MM.1S (cell line): ENCODE data around the gene CFAP69.

Experiments
- DNase-seq: peaks from one replicate; pipeline ENCODE4 v3.0.0-alpha.2; 2015
- H2AFZ ChIP-seq: fragments of 300-600 bp; sonication (generic); 2 replicates; pipeline ENCODE4 v1.6.0; 2016; ENCODE audit warnings: antibody characterized with exemption, low read length
- H3F3A ChIP-seq: fragments of 300-600 bp; sonication (generic); 2 replicates; pipeline ENCODE4 v1.6.1; 2016; ENCODE audit warnings: mild to moderate bottlenecking, antibody characterized with exemption, low read length, moderate library complexity, mixed read lengths; ENCODE audit not compliant: insufficient read depth
- H3K27ac ChIP-seq: fragments of 300-600 bp; sonication (generic); 2 replicates; pipeline ENCODE4 v1.5.1; 2016; ENCODE audit warnings: mild to moderate bottlenecking, low read length
- H3K27me3 ChIP-seq: fragments of 300-600 bp; sonication (generic); replicated peaks from 2 replicates; pipeline ENCODE4 v1.6.0; 2016; ENCODE audit warnings: low read length; ENCODE audit not compliant: insufficient read depth
- H3K36me3 ChIP-seq: fragments of 300-600 bp; sonication (generic); replicated peaks from 2 replicates; pipeline ENCODE4 v1.6.1; 2016; ENCODE audit warnings: mild to moderate bottlenecking, low read length, mixed read lengths; ENCODE audit not compliant: insufficient read depth
- H3K4me1 ChIP-seq: fragments of 300-600 bp; sonication (generic); 2 replicates; pipeline ENCODE4 v1.6.1; 2016; ENCODE audit warnings: low read length, mixed read lengths
- H3K4me2 ChIP-seq: fragments of 300-600 bp; sonication (generic); 2 replicates; pipeline ENCODE4 v1.6.0; 2016; ENCODE audit warnings: low read depth, low read length
- H3K4me3 ChIP-seq: fragments of 300-600 bp; sonication (generic); 2 replicates; pipeline ENCODE4 v1.5.1; 2016; ENCODE audit warnings: low read length, mixed read lengths
- H3K79me2 ChIP-seq: fragments of 300-600 bp; sonication (generic); 2 replicates; pipeline ENCODE4 v1.6.1; 2016; ENCODE audit warnings: mixed run types, low read length, mixed read lengths
- H3K9ac ChIP-seq: fragments of 300-600 bp; sonication (generic); 2 replicates; pipeline ENCODE4 v1.6.1; 2016; ENCODE audit warnings: low read length, mixed read lengths
- H3K9me2 ChIP-seq: fragments of 300-600 bp; sonication (generic); replicated peaks from 2 replicates; pipeline ENCODE4 v1.6.1; 2016; ENCODE audit warnings: mild to moderate bottlenecking, low read length, mixed read lengths; ENCODE audit not compliant: insufficient read depth
- H3K9me3 ChIP-seq: fragments of 300-600 bp; sonication (generic); replicated peaks from 2 replicates; pipeline ENCODE4 v1.6.1; 2016; ENCODE audit warnings: mild to moderate bottlenecking, low read length, mixed read lengths; ENCODE audit not compliant: insufficient read depth
- H4K20me1 ChIP-seq: fragments of 300-600 bp; sonication (generic); 2 replicates; pipeline ENCODE4 v1.6.1; 2016; ENCODE audit warnings: mild to moderate bottlenecking, low read length, moderate library complexity, mixed read lengths; ENCODE audit not compliant: insufficient read depth
- CTCF ChIP-seq: fragments of 300-600 bp; sonication (generic); IDR thresholded peaks from 2 replicates; pipeline ENCODE4 v1.5.1; 2016; ENCODE audit warnings: antibody characterized with exemption, low read length, mixed read lengths
- EZH2 ChIP-seq: fragments of 300-600 bp; sonication (generic); optimal IDR thresholded peaks from 2 replicates; pipeline ENCODE3; 2017; ENCODE audit warnings: low read depth, mild to moderate bottlenecking, antibody characterized with exemption, low read length, mixed read lengths
- EZH2phosphoT487 ChIP-seq: fragments of 300-600 bp; sonication (generic); IDR thresholded peaks from 2 replicates; pipeline ENCODE4 v1.6.1; 2018; ENCODE audit warnings: antibody characterized with exemption, low read length

The CFAP69 gene

GRCh38 chr7:90261441-90261840 lies 16.5 kb downstream of the CFAP69 start:
- Histone ChIP-seq H3K27ac (no peak overlapping the region), H3K36me3 (no peaks in the 10 kb centered on the region), H3K79me2 (no peaks in the 10 kb centered on the region), H2AFZ (no peak overlapping the region), H4K20me1 (no peaks in the 10 kb centered on the region), H3F3A (no peaks in the 10 kb centered on the region), H3K27me3 (no peaks in the 10 kb centered on the region), H3K4me3 (no peak overlapping the region), H3K4me2 (no peak overlapping the region), H3K9me2 (no peaks in the 10 kb centered on the region), H3K4me1 (no peaks in the 10 kb centered on the region), H3K9ac (no peak overlapping the region), H3K9me3 (no peaks in the 10 kb centered on the region)
- TF ChIP-seq CTCF = no peak
- TF ChIP-seq EZH2 = no peak
- no peak for TF ChIP-seq EZH2phosphoT487
- no peak for DNase-seq

DNA sequence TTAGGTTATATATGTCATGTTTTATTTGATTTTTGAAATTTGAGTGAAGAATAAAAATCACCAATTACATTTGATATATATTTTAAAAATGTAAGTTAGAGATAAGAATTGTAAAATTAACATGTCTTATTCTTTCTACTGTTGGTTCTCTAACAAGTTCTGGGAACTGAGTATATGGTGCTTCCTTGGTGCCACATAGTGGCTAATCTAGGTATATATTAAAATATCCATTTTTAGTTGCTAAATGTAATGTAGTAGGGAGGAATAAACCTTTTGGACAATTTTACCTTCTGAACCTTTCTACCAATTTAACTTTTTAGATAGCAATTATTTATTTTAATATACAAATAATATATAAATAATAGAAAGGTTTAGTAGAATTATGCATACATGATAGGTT lies 17.5 kb downstream of the CFAP69 start:
- no peak overlapping the region for H3K4me2 ChIP-seq

DNA sequence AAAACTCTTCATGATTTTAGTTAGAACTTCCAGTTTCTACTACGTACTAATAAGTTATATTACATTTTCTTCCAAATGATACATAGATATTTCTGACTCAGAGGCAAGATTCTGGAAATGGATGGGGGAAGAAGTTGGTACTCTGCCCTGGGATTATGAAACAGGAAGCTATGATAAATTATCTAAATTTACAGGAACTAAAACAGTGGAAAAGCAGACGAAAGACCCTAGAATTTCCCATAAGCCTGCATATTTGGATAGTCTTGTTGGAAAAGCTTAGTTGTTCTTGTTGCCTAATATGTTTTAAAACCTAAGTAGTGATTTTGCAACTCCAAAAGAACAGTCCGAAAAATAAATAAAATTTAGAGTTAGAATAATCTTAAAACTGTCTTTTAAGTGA lies 21.8 kb downstream of the CFAP69 start:
- no peak overlapping the region for H3K9ac ChIP-seq
- no peak overlapping the region for H3K4me3 ChIP-seq
- no peak overlapping the region for H2AFZ ChIP-seq

More for the DNA sequence above, 17.5 kb downstream of the CFAP69 start:
- H4K20me1 ChIP-seq = no peaks in the 10 kb centered on the region
- no peaks in the 10 kb centered on the region for H3F3A ChIP-seq
- H3K4me3 ChIP-seq = no peak overlapping the region
- no peaks in the 10 kb centered on the region for H3K9me2 ChIP-seq
- TF ChIP-seq CTCF = peak; percentile 39
- no peak for TF ChIP-seq EZH2phosphoT487
- no peak for TF ChIP-seq EZH2
- no peak overlapping the region for H3K27ac ChIP-seq
- H3K79me2 ChIP-seq = no peaks in the 10 kb centered on the region
- no peaks in the 10 kb centered on the region for H3K36me3 ChIP-seq
- H3K9ac ChIP-seq = no peak overlapping the region
- H2AFZ ChIP-seq = no peak overlapping the region
- DNase-seq = peak; percentile 48
- no peaks in the 10 kb centered on the region for H3K4me1 ChIP-seq
- H3K27me3 ChIP-seq = no peaks in the 10 kb centered on the region
- no peaks in the 10 kb centered on the region for H3K9me3 ChIP-seq

More for the DNA sequence above, 21.8 kb downstream of the CFAP69 start:
- H3K4me1 ChIP-seq = no peaks in the 10 kb centered on the region
- H3K9me3 ChIP-seq = no peaks in the 10 kb centered on the region
- H3K27me3 ChIP-seq = no peaks in the 10 kb centered on the region
- H3K27ac ChIP-seq = no peak overlapping the region
- no peak for DNase-seq
- no peaks in the 10 kb centered on the region for H3K9me2 ChIP-seq
- H3K79me2 ChIP-seq = no peaks in the 10 kb centered on the region
- no peaks in the 10 kb centered on the region for H4K20me1 ChIP-seq
- TF ChIP-seq EZH2 = no peak
- no peak for TF ChIP-seq CTCF
- TF ChIP-seq EZH2phosphoT487 = no peak
- H3K4me2 ChIP-seq = no peak overlapping the region
- no peaks in the 10 kb centered on the region for H3K36me3 ChIP-seq
- H3F3A ChIP-seq = no peaks in the 10 kb centered on the region
